Transverse colon (tissue), 4 donors: ENCODE measurements around the gene IRX3.

Experiments
- CTCF ChIP-seq, 5 experiments: fragments of 200-600 bp in 3 of 5; fragments of 450-650 bp in 2 of 5; sonication (generic) in 3 of 5; IDR thresholded peaks; 1 replicate in 2 of 5; 2 replicates in 3 of 5; pipeline ENCODE4 v1.5.1; 2016 to 2017; ENCODE audit warnings: antibody characterized with exemption in 5 of 5, inconsistent platforms in 3 of 5, mild to moderate bottlenecking in 2 of 5, moderate library complexity in 1 of 5
- EP300 ChIP-seq: sonication (generic); formaldehyde crosslinking; IDR thresholded peaks from one replicate; pipeline ENCODE4 v1.6.1; 2017; ENCODE audit warnings: antibody characterized with exemption, low read depth
- POLR2A ChIP-seq: fragments of 450-650 bp; IDR thresholded peaks from one replicate; pipeline ENCODE4 v1.6.1; 2016; ENCODE audit warnings: antibody characterized with exemption, mild to moderate bottlenecking, moderate library complexity
- POLR2AphosphoS5 ChIP-seq, 3 donors: sonication (generic); formaldehyde crosslinking; IDR thresholded peaks; one replicate each; pipeline ENCODE4 v1.6.1; 2016; ENCODE audit warnings: antibody characterized with exemption in 3 of 3

GRCh38 chr16:54233615-54234014 is 53.0 kb downstream of the IRX3 start:
- TF ChIP-seq CTCF (IDR thresholded peaks at IDR 0.05) = no peak
- no peak for TF ChIP-seq POLR2AphosphoS5 (IDR thresholded peaks at IDR 0.05)
- TF ChIP-seq EP300 = no peak
- TF ChIP-seq POLR2A = no peak
